ENCODE results near the gene PPP1R16B.

GRCh38 chr20:38857703-38858102 lies 52.2 kb downstream of the PPP1R16B start:
- TF ChIP-seq CTCF (IDR thresholded peaks at IDR 0.05) (no peak), POLR2A (IDR thresholded peaks at IDR 0.05) (no peak)
